ENCODE data around the gene CBFA2T3. TPM values are rescaled to one million over a fixed set of nuclear protein-coding genes. Genes with fewer than 3 reads are reported as not detected.

CBFA2T3 gene
- total RNA-seq, 4 donors from 2014 or later = 4.0 to 18.5 (median 5.5) TPM

DNA sequence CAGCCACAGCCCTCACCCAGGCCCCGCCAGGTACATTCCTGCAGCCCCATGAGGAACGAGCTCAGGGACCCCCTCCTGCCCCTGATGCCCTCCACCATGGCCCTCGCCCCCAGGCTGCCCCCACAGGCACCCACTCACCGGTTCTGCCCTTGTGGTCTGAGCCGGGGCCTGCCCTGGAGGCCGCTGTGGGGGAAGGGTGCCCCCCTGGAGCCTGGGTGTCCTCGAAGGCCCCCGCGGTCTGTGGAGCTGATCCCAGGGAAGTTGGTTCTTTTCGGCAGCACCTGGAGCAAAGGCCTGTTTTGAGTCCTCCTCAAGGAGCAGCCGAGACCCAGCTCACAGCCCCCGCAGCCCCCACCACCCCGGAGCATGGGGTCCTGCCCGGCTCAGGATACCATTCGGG lies 112.9 kb downstream of the CBFA2T3 start:
- peaks cover 0 to 14% (median 2%) of the 10 kb centered on the region in 4 donors for H3K36me3 ChIP-seq
- no peaks in the 10 kb centered on the region for H3K9me3 ChIP-seq
- H3K27ac ChIP-seq = no peak overlapping the region
- intact Hi-C loops (cut with DNase I; ENCODE audit: low total_unique reads) = no loop called here
- no peaks in the 10 kb centered on the region for H3K4me1 ChIP-seq
- peaks cover 16% of the 10 kb centered on the region for H3K27me3 ChIP-seq
- 76% methylated on average over 12 of the region's 15 CpGs; no CpG with 5 or more reads in 1 of the 2 donors for WGBS, 2 donors (ENCODE audit: low coverage in 1 of 2)
- no peak for DNase-seq
- no peak for TF ChIP-seq EP300 (IDR thresholded peaks at IDR 0.05; ENCODE audit: low read depth)
- TF ChIP-seq POLR2A (IDR thresholded peaks at IDR 0.05) = no peak
- TF ChIP-seq, protein P1, sequence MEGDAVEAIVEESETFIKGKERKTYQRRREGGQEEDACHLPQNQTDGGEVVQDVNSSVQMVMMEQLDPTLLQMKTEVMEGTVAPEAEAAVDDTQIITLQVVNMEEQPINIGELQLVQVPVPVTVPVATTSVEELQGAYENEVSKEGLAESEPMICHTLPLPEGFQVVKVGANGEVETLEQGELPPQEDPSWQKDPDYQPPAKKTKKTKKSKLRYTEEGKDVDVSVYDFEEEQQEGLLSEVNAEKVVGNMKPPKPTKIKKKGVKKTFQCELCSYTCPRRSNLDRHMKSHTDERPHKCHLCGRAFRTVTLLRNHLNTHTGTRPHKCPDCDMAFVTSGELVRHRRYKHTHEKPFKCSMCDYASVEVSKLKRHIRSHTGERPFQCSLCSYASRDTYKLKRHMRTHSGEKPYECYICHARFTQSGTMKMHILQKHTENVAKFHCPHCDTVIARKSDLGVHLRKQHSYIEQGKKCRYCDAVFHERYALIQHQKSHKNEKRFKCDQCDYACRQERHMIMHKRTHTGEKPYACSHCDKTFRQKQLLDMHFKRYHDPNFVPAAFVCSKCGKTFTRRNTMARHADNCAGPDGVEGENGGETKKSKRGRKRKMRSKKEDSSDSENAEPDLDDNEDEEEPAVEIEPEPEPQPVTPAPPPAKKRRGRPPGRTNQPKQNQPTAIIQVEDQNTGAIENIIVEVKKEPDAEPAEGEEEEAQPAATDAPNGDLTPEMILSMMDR (IDR thresholded peaks at IDR 0.05) = no peak
- no peak for TF ChIP-seq POLR2AphosphoS5 (IDR thresholded peaks at IDR 0.05)
- in situ Hi-C loops (cut with MboI; ENCODE audit: low pct_ligation_motif_present in 1 of 4, low pct_unique_long_range_greater_than_20kb in 1 of 4, low sequenced_read_pairs in 3 of 4) = no loop called here
- no peak overlapping the region for H3K4me3 ChIP-seq

- in situ Hi-C loops (cut with MboI; ENCODE audit: low pct_ligation_motif_present in 1 of 4, low pct_unique_long_range_greater_than_20kb in 1 of 4, low sequenced_read_pairs in 3 of 4) = no loop called here
- 88 to 90% methylated on average over 2 to 13 of the region's 13 CpGs for WGBS, 2 donors (ENCODE audit: low coverage in 1 of 2)
- Histone ChIP-seq H3K36me3 (peaks cover 0 to 14% (median 2%) of the 10 kb centered on the region in 4 donors), H3K9me3 (no peaks in the 10 kb centered on the region), H3K27me3 (peaks cover 12% of the 10 kb centered on the region), H3K4me1 (peaks cover 0 to 2% (median under 1%) of the 10 kb centered on the region in 4 donors), H3K27ac (no peak overlapping the region), H3K4me3 (no peak overlapping the region)
- DNase-seq = no peak
- intact Hi-C loops (cut with DNase I; ENCODE audit: low total_unique reads) = no loop called here
- TF ChIP-seq, protein P1 (IDR thresholded peaks at IDR 0.05) = no peak
- TF ChIP-seq POLR2A (IDR thresholded peaks at IDR 0.05) (no peak), EP300 (IDR thresholded peaks at IDR 0.05; ENCODE audit: low read depth) (no peak), POLR2AphosphoS5 (IDR thresholded peaks at IDR 0.05) (no peak)
These were observed 113.6 kb downstream of the CBFA2T3 start for GRCh38 chr16:88863426-88863825.

GRCh38 chr16:88862968-88863367 lies 114.0 kb downstream of the CBFA2T3 start:
- Histone ChIP-seq H3K27ac (no peak overlapping the region), H3K36me3 (peaks cover 0 to 14% (median 2%) of the 10 kb centered on the region in 4 donors), H3K9me3 (no peaks in the 10 kb centered on the region), H3K4me3 (no peak overlapping the region), H3K4me1 (peaks cover 3 to 7% (median 4%) of the 10 kb centered on the region in 4 donors), H3K27me3 (peaks cover 7% of the 10 kb centered on the region)
- no peak for DNase-seq
- no peak for TF ChIP-seq POLR2AphosphoS5 (IDR thresholded peaks at IDR 0.05)
- intact Hi-C loops (cut with DNase I; ENCODE audit: low total_unique reads) (no loop called here), in situ Hi-C loops (cut with MboI; ENCODE audit: low pct_ligation_motif_present in 1 of 4, low pct_unique_long_range_greater_than_20kb in 1 of 4, low sequenced_read_pairs in 3 of 4) (no loop called here)
- 94 to 95% methylated on average over 3 to 25 of the region's 25 CpGs for WGBS, 2 donors (ENCODE audit: low coverage in 1 of 2)

GRCh38 chr16:88861359-88861758 lies 115.6 kb downstream of the CBFA2T3 start:
- H3K4me1 ChIP-seq = peaks cover 4 to 11% (median 8%) of the 10 kb centered on the region in 4 donors
- peaks cover 0 to 14% (median 2%) of the 10 kb centered on the region in 4 donors for H3K36me3 ChIP-seq
- DNase-seq = no peak
- WGBS, 2 donors (ENCODE audit: low coverage in 1 of 2) = 95% methylated on average over 19 of the region's 19 CpGs; no CpG with 5 or more reads in 1 of the 2 donors
- TF ChIP-seq EP300 (IDR thresholded peaks at IDR 0.05; ENCODE audit: low read depth) (no peak), POLR2AphosphoS5 (IDR thresholded peaks at IDR 0.05) (no peak)
- TF ChIP-seq, protein P1 (IDR thresholded peaks at IDR 0.05) = no peak
- in situ Hi-C loops (cut with MboI; ENCODE audit: low pct_ligation_motif_present in 1 of 4, low pct_unique_long_range_greater_than_20kb in 1 of 4, low sequenced_read_pairs in 3 of 4) (no loop called here), intact Hi-C loops (cut with DNase I; ENCODE audit: low total_unique reads) (no loop called here)
- peaks cover under 1% of the 10 kb centered on the region for H3K27me3 ChIP-seq
- H3K9me3 ChIP-seq = no peaks in the 10 kb centered on the region
- H3K27ac ChIP-seq = no peak overlapping the region
- no peak overlapping the region for H3K4me3 ChIP-seq
